HG02885 (cell line): ENCODE data around the gene CDK14.

Experiments
- ATAC-seq: cut with Tn5 transposase; IDR thresholded peaks from one replicate; pipeline ENCODE4 v1.9.1; 2021; ENCODE audit warnings: mild to moderate bottlenecking; ENCODE audit not compliant: unreplicated experiment, poor library complexity

Gene CDK14

GRCh38 chr7:91112902-91113341, 516.8 kb downstream of the CDK14 start:
- no peak for ATAC-seq

- no peak for ATAC-seq
Observed at GRCh38 chr7:91114232-91114631, 518.1 kb downstream of the CDK14 start.

DNA sequence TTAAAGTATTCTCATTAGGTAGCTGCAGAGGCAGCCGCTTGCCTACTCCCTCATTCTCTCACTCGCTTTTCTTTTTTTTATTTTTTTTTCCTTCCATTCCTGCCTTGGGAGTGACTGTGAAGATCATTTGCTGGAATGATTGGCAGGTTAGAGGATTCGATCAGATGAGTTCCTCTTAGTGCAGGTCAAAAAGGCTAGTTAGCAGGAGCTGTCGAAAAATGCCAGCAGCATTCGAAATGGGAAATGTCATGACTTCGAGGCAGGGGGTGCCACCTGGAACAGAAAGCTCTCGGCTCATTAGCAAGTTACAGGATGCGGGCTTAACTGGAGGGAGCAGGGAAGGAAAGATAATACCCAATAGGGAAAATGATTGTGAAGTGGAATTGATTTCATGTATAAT, 530.6 kb downstream of the CDK14 start:
- ATAC-seq, result no peak

DNA sequence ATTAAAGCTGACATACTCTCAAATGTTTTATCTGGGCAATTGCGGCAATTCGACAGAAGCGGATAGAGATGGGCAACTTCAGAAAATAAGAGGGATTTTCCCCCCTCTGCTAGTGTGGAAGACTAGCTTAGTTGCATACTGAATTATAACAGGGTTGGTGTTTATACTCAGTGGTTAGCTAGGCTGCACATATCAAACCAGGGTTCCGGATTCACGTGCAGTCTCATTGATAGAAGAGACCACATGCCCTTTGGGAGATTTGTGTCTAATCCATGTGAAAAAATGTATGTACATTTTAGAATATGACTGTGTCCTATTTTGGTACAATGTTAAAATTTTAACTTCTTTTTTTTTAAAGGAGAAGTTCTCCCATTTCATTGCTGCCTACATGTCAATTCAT, 531.2 kb downstream of the CDK14 start:
- ATAC-seq, result no peak

DNA sequence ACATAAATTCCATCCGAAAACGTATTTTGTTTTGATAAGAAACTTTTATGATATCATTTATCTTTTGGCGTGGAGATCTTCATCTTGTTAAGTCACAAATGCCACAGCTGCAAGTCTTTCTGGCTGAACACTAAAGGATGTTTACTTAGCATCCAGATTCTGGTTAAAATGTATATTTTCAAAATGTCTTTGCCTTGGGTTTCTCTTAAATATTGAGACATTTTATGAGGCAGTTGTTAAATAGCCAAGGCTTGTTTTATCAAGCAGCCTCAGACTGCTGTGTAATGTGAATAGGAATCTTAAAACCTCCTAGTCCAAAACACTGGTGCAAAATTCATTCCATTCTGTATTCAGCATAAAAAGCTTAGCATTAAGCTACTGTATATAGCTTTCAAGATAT, 531.8 kb downstream of the CDK14 start:
- no peak for ATAC-seq

DNA sequence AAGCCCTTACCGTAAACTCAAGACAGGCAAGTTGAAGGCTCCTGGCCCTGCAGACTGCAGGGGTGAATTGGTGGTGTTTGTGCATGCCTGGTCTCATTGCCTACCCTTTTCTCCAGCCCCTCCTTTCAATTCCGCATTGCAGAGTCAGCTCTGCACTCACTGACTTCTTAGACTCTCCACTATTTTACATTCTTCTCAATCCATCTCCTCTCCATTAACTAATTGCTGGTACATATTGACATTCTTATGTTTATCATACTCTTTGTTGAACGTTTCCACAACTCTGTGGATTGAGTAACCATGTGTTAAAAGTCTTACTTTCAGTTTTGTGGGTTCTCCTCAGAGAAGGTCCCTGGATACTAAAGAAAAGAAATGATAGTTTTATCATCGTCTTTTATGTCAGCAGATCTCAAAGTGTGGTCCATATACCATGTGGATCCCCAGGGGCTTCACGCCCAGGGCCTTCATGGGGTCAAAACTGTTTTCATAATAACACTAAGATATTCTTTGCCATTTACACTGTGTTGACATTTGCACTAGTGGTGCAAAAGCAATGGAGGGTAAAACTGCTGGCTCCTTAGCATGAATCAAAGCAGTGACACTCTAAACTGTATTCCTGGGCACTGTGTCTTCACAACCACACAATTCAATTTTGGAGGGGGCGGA, 532.7 kb downstream of the CDK14 start:
- no peak for ATAC-seq

- no peak for ATAC-seq
Observed at GRCh38 chr7:91135300-91135699, 539.2 kb downstream of the CDK14 start.

GRCh38 chr7:91135703-91136430, 539.7 kb downstream of the CDK14 start:
- ATAC-seq, result no peak

DNA sequence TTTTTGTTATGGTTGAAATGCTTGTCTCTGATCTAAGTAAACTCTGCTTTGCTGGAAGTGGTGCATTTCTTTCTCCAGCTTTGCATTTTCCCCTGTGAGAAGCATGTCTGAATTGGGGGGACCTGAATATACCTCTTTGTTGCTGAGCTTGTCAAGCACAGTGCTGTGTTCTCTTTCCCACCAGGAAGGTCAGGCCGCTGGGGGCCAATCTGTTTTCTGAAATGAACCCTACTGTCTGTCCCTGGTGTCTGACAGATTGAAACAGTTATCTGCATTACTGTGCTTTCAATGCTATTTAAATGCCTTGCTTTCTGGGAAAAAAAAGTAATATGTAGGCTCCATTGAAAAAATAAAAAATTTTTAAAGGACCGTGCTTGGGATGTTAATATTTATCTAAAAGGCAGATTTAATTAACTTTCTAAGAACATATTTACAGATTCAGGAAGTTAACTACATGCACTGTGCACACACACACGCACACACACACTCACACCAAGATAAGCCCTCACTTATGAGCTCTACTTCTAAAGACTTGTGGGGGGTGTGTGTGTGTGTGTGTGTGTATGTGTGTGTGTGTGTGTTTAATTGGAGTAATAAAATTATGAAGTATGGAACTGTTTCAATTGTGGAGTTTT, 541.1 kb downstream of the CDK14 start:
- ATAC-seq, result no peak

DNA sequence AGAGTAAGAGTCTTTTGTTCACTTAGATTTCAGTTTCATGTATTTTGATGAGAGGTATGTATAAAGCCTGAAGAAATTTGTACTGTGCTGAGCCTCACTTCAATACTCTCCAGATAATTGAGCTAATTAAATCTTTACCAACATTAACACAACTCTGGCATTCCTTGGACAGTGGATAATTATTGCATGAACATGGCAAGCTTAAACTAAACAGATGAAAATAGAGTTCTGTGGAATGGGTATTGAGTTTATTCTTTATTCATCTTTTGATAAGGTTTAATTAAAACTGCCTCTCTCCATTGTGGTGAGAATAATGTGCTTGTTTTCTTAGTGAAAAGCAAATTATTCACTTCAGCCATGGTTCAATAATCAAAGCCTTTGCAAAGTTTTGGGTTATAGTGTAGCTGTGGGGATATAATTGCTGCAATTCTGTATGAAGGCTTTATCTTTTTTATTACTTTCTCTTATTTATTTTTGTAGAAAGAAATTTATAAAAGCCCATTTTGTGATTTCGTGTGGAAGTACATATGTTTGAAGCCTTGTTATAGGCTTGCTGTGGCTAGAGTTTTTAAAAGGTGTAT, 541.8 kb downstream of the CDK14 start:
- ATAC-seq, result no peak

DNA sequence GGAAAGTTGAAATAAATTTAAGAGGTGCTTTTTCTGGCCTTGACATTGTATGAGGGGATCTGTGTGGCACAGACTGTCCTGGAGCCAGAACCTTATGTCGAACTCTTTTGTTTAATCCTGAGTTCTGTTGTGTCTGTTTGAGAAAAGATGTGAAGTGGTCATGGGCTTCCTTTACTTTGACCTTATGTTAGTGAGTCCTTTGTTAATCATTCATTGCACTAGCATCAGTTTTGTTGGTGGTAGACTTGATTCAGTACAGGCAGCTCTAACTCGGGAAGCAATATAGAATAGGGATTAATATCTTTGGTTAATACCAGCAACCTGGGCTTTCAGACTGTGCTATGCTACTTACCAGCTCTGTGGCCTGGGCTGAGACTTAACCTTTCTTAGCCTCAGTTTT, 544.2 kb downstream of the CDK14 start:
- ATAC-seq, result no peak

DNA sequence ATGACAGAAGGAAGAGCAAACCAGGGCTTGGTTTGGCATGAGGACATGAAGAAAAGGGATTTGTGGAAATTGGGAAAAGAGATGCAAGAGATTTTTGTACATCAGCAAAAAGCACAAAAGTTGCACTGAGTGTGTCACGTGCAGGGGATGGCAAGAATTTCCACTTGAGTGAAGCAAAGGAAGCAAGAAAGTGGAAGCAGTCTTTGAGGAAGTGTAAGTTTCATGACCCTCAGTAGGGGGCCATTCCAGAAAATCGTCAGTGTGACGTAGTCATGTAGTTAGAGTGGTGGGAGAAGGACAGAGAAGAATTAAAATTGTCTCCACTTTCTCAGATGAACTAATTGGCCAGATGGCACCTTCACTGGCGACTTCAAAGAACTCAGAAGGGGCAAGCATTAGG, 544.9 kb downstream of the CDK14 start:
- no peak for ATAC-seq

DNA sequence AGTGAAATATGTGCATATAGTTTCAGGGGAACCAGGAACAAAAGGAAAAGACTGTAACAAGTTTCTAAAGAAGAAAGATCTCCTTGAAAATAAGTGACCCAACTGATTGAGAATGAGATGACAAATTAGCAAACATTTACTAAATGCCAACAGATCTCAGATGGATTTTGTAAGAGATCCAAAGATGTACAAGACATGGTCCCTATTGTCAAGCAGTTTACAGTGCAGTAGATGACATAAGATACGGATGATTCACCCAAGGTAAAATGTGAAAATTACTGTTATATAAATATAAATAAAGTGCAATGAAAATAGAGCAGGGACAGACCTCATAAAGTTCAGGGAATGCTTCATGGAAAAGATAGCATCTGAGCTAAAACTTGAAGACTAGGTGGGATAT, 546.6 kb downstream of the CDK14 start:
- no peak for ATAC-seq

DNA sequence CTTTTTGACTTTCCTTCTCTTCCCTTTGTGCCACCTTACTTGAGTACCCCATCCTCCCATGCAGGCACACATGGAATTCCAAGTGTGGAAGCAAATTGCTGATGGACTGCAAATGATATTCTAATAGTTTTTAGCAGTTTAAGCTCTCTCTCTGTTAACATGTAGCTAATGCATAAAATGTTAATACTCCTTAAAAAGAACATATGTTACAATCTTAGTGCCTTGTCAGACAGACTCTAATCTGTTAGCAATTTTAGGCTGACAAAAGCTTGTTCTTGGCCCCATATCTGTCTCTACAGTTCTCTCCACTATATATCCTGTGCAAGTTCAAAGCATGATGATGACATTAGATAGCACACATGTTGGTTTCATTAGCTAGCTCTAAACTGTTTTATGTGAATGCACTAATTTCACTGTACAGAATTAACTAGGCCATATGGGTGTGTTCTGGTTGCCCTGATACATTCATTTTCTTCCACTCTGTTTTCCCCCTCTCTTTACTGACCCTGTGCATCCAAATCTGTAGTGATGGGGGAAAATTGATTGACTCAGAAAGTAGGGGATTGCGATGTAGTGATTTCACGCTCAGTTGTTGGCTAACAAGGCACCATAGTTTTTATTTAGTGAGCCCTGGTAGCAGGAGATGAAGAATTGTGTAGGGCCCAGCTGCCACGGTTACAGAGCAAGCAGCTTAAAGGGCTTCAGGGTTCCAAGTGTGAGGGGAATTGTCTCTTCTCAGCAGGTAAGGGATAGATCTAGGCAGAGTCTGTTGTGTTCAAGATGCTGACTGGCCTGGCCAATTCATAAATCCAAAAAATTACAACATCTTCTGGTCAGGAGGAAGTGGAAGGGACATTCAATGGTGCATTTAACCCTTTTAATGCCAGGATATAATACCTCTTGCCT, 553.5 kb downstream of the CDK14 start:
- no peak for ATAC-seq

DNA sequence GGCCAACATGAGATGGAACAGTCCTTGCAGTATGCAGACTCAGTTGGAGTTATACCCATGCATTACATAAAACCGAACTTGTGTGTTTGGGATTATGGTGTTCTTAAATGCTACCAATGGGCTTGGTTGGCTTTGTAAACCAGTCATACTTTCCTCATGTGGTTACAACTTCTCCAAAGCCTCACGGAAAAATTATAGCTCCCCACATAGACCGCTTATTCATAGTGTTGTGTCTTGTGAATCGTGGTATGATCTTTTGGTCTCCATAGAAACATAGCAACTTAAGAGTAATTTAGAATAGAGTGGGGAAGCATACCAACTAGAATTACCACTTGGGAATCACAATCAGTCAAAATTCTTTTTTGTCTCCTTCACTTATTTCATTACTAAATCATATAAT, 555.8 kb downstream of the CDK14 start:
- no peak for ATAC-seq

DNA sequence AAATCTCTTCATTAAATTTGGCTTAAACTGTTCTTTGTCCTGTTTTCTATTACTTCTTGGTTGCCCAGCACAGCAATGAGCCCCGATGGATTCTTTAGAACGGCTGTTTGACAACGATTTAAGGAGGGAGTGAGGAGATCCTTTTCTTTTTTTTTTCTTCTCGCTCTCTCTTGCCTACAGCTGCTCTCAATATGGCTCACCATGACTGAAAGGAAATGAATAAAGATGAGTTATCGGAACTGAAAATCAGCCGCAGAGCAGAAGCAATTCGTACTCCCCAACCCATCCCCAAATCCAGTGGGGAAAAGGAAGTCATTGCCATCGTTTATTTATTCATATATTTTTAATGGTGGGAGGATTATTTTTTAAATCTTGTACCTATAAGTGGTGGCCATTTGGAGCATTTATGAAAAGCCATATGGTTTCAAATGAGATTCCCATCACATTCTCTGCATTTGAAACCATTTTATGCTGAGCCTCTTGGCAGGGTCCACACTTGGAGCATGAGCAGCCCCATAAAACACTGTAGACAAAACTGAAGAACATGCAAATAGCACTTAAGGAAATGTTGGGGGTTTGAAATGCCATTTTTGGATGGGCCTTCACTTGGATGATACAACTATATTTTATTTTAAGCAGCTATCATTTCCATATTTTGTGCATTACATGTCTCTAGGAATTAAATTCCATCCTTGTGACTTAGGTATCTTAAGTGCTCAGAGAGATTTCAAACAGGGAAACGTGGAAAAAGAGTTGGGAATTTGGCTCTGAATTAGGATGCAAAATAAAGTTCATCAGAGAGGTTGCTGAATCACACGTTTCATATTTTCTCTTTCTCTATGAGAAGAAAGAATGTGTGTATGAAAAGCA, 560.4 kb downstream of the CDK14 start:
- no peak for ATAC-seq

- no peak for ATAC-seq
Observed at GRCh38 chr7:91157579-91158320, 561.6 kb downstream of the CDK14 start.

- no peak for ATAC-seq
Observed at GRCh38 chr7:91162436-91162835, 566.3 kb downstream of the CDK14 start.

GRCh38 chr7:91164506-91164905, 568.4 kb downstream of the CDK14 start:
- ATAC-seq, result no peak
